Measurements from ENCODE around the gene GLRX. TPM values are rescaled to one million over a fixed set of nuclear protein-coding genes. Genes with fewer than 3 reads are reported as not detected.

Gene GLRX
- total and polyA plus RNA-seq, 12 donors: 51.6 to 156 (median 111) TPM

GRCh38 chr5:95823218-95823737 is 752 bp upstream of the GLRX start:
- TF ChIP-seq CTCF (IDR thresholded peaks at IDR 0.05): no peak
- H3K9me3 ChIP-seq: no peaks in the 10 kb centered on the region
- H3K4me1 ChIP-seq: peaks cover 15 to 77% (median 56%) of the 10 kb centered on the region in 9 donors
- intact Hi-C loops (cut with DNase I): loop anchor here in 1 of 10 donors (2.0 kb wide), 1 partner anchor 14 kb away; no protein-coding TSS in a partner anchor
- peak overlapping the region in 9 of 10 donors; percentile 48 to 90 (median 78) for H3K4me3 ChIP-seq
- ATAC-seq: no peak
- 40 to 59% methylated on average over 7 of the region's 7 CpGs for WGBS, 2 donors
- H3K27ac ChIP-seq: peak overlapping the region; percentile 59 to 98 (median 90)
- DNase-seq: no peak
- no peaks in the 10 kb centered on the region for H3K27me3 ChIP-seq
- peaks cover 0 to 10% (median 0%) of the 10 kb centered on the region in 9 donors for H3K36me3 ChIP-seq

- intact Hi-C loops (cut with DNase I): loop anchor here in 1 of 10 donors (2.0 kb wide), 1 partner anchor 13 kb away; no protein-coding TSS in a partner anchor
Measured at GRCh38 chr5:95822043-95822541, 434 bp downstream of the GLRX start.

GRCh38 chr5:95821110-95822021 is 1.2 kb downstream of the GLRX start:
- Histone ChIP-seq H3K27me3 (no peaks in the 10 kb centered on the region), H3K36me3 (peaks cover 0 to 24% (median 6%) of the 10 kb centered on the region in 9 donors), H3K4me1 (peaks cover 19 to 78% (median 75%) of the 10 kb centered on the region in 9 donors), H3K27ac (peak overlapping the region; percentile 59 to 98 (median 90)), H3K9me3 (no peaks in the 10 kb centered on the region), H3K4me3 (peak overlapping the region; percentile 48 to 90 (median 75))
- WGBS, 2 donors: 28 to 31% methylated on average over 9 of the region's 9 CpGs
- intact Hi-C loops (cut with DNase I): loop anchor here in 1 of 10 donors (2.0 kb wide), 1 partner anchor 13 kb away; no protein-coding TSS in a partner anchor
- DNase-seq (no peak), ATAC-seq (peak in 1 of 8 donors; percentile 12)
- no peak for TF ChIP-seq CTCF (IDR thresholded peaks at IDR 0.05)

More at GRCh38 chr5:95822043-95822541, 434 bp downstream of the GLRX start:
- Histone ChIP-seq H3K4me1 (peaks cover 19 to 77% (median 68%) of the 10 kb centered on the region in 9 donors), H3K9me3 (no peaks in the 10 kb centered on the region), H3K27ac (peak overlapping the region; percentile 59 to 98 (median 90)), H3K36me3 (peaks cover 0 to 17% (median under 1%) of the 10 kb centered on the region in 9 donors), H3K4me3 (peak overlapping the region; percentile 48 to 90 (median 75)), H3K27me3 (no peaks in the 10 kb centered on the region)
- no peak for TF ChIP-seq CTCF (IDR thresholded peaks at IDR 0.05)
- WGBS, 2 donors: 0% methylated on average over 19 of the region's 19 CpGs
- ATAC-seq (peak; percentile 63 to 86 (median 72)), DNase-seq (peak; percentile 67 to 77)
